Measurements from ENCODE around the gene SH2D3A.

- TF ChIP-seq POLR2A (IDR thresholded peaks at IDR 0.05): peak; percentile 57
- TF ChIP-seq CTCF (IDR thresholded peaks at IDR 0.05): peak in 1 of 3 donors; percentile 13
- no peak for TF ChIP-seq EP300 (IDR thresholded peaks at IDR 0.05)
Observed at GRCh38 chr19:6737284-6737872, 29.9 kb downstream of the SH2D3A start, which contains the start of gene GPR108.

Data from ovary (tissue), 3 donors.